OCI-LY3 (cell line): Measurements from ENCODE around the gene GID8.

Experiments
- CTCF ChIP-seq: fragments of 200-600, 300-600 bp; sonication (generic); IDR thresholded peaks from 2 replicates; pipeline ENCODE4 v1.5.1; 2014; ENCODE audit warnings: antibody characterized with exemption, low read length, low read depth
- EZH2phosphoT487 ChIP-seq: fragments of 200-600 bp; shearing (Covaris generic); IDR thresholded peaks from 2 replicates; pipeline ENCODE4 v1.6.1; 2018; ENCODE audit warnings: antibody characterized with exemption, mixed run types, low read depth

GRCh38 chr20:62900052-62900691, 37.8 kb upstream of the GID8 start:
- TF ChIP-seq CTCF (peak; percentile 61), EZH2phosphoT487 (no peak)
